Common myeloid progenitor, CD34-positive (primary cell): ENCODE data around the gene MRPS5.
A peak's percentile ranks its signal among the peaks of the same experiment; 100 is the strongest.

Experiments used
- CTCF ChIA-PET: fragments of 350-600 bp; sonication (Branson Sonifier 250); formaldehyde crosslinking; loops from one replicate; lab custom pipeline; 2021; ENCODE audit warnings: antibody characterized with exemption; lab: Charles Lee
- POLR2A ChIA-PET: fragments of 350-600 bp; sonication (Branson Sonifier 250); formaldehyde crosslinking; loops from one replicate; lab custom pipeline; 2021; ENCODE audit warnings: antibody characterized with exemption; lab: Charles Lee
- DNase-seq, 3 donors: peaks; one replicate each; pipeline versions ENCODE4 v3.0.0 to v3.0.0-alpha.2; 2013
- H3K27ac ChIP-seq, 2 experiments: 1 replicate in 1 of 2; 2 replicates in 1 of 2; pipeline ENCODE4 v1.7.0; 2013; ENCODE audit warnings: inconsistent platforms in 2 of 2, low read length in 2 of 2, mild to moderate bottlenecking in 2 of 2, low read depth in 1 of 2, moderate library complexity in 1 of 2; ENCODE audit not compliant: severe bottlenecking in 2 of 2, insufficient read depth in 1 of 2, poor library complexity in 1 of 2
- H3K27me3 ChIP-seq, 5 experiments: replicated peaks in 2 of 5; 1 replicate in 3 of 5; 2 replicates in 2 of 5; pipeline versions ENCODE4 v1.6.1 to v1.7.0; 2013; ENCODE audit warnings: low read length in 4 of 5, mild to moderate bottlenecking in 2 of 5, moderate library complexity in 2 of 5, inconsistent platforms in 1 of 5; ENCODE audit not compliant: insufficient read depth in 5 of 5, control insufficient read depth in 4 of 5
- H3K36me3 ChIP-seq, 4 experiments: 1 replicate in 2 of 4; 2 replicates in 2 of 4; pipeline versions ENCODE4 v1.6.1 to v1.7.0; 2013; ENCODE audit warnings: low read length in 3 of 4, control low read depth in 1 of 4, mild to moderate bottlenecking in 1 of 4; ENCODE audit not compliant: control insufficient read depth in 4 of 4, insufficient read depth in 4 of 4
- H3K4me1 ChIP-seq, 4 experiments: 1 replicate in 3 of 4; 2 replicates in 1 of 4; pipeline versions ENCODE4 v1.6.1 to v1.7.1; 2013; ENCODE audit warnings: low read length in 3 of 4, mild to moderate bottlenecking in 3 of 4, control low read depth in 1 of 4, inconsistent platforms in 1 of 4, moderate library complexity in 1 of 4; ENCODE audit not compliant: control insufficient read depth in 4 of 4, insufficient read depth in 4 of 4; ENCODE audit errors: control extremely low read depth in 1 of 4
- H3K4me3 ChIP-seq, 7 experiments: 1 replicate in 4 of 7; 2 replicates in 3 of 7; pipeline versions ENCODE4 v1.5.1 to v1.7.0; 2013; ENCODE audit warnings: mild to moderate bottlenecking in 7 of 7, low read length in 6 of 7, moderate library complexity in 6 of 7, inconsistent platforms in 2 of 7, low read depth in 2 of 7, control low read depth in 1 of 7; ENCODE audit not compliant: insufficient read depth in 4 of 7, control insufficient read depth in 1 of 7; ENCODE audit errors: extremely low read depth in 1 of 7
- H3K9me3 ChIP-seq, 5 experiments: 1 replicate in 4 of 5; 2 replicates in 1 of 5; pipeline versions ENCODE4 v1.6.1 to v1.7.1; 2013; ENCODE audit warnings: low read length in 4 of 5, mild to moderate bottlenecking in 2 of 5, inconsistent platforms in 1 of 5, low read depth in 1 of 5, moderate library complexity in 1 of 5; ENCODE audit not compliant: control insufficient read depth in 4 of 5, insufficient read depth in 2 of 5; ENCODE audit errors: control extremely low read depth in 1 of 5
- WGBS: methylation state at CpG from one replicate; pipeline ENCODE4 v1.1.5; 2013; ENCODE audit not compliant: insufficient coverage; 5-methylcytosine and 5-hydroxymethylcytosine counted together

Gene MRPS5

GRCh38 chr2:95058466-95058988, 63.1 kb downstream of the MRPS5 start:
- H3K36me3 ChIP-seq: no peaks in the 10 kb centered on the region
- WGBS: 92% methylated on average over 6 of the region's 9 CpGs
- no peaks in the 10 kb centered on the region for H3K9me3 ChIP-seq
- DNase-seq: no peak
- no peak overlapping the region for H3K27ac ChIP-seq
- H3K4me1 ChIP-seq: peaks cover 0 to 2% (median 0%) of the 10 kb centered on the region in 4 experiments
- no peak overlapping the region for H3K4me3 ChIP-seq
- POLR2A ChIA-PET: no interaction called here
- CTCF ChIA-PET: no interaction called here
- peaks cover 0 to 9% (median 0%) of the 10 kb centered on the region in 5 experiments for H3K27me3 ChIP-seq

GRCh38 chr2:95057535-95058370, 63.9 kb downstream of the MRPS5 start:
- DNase-seq: no peak
- peaks cover 0 to 9% (median 0%) of the 10 kb centered on the region in 5 experiments for H3K27me3 ChIP-seq
- no peaks in the 10 kb centered on the region for H3K36me3 ChIP-seq
- WGBS: 96% methylated on average over 28 of the region's 28 CpGs
- H3K4me1 ChIP-seq: peaks cover 0 to 2% (median 0%) of the 10 kb centered on the region in 4 experiments
- ChIA-PET CTCF (interaction anchor here (0.9 to 7.4 kb wide), 2 partner anchors 35 to 39 kb away, joined by 3 to 41 read pairs; no protein-coding TSS in a partner anchor), POLR2A (no interaction called here)
- H3K27ac ChIP-seq: no peak overlapping the region
- H3K9me3 ChIP-seq: no peaks in the 10 kb centered on the region
- no peak overlapping the region for H3K4me3 ChIP-seq

- DNase-seq: no peak
- CTCF ChIA-PET: interaction anchor here (0.9 to 7.4 kb wide), 3 partner anchors 20 to 38 kb away, joined by 3 to 46 read pairs (median 41); no protein-coding TSS in a partner anchor
- no peak overlapping the region for H3K27ac ChIP-seq
- WGBS: 94% methylated on average over 15 of the region's 15 CpGs
- no peak overlapping the region for H3K4me3 ChIP-seq
- H3K9me3 ChIP-seq: no peaks in the 10 kb centered on the region
- H3K4me1 ChIP-seq: peaks cover 0 to 2% (median 0%) of the 10 kb centered on the region in 4 experiments
- H3K36me3 ChIP-seq: no peaks in the 10 kb centered on the region
- POLR2A ChIA-PET: no interaction called here
- peaks cover 0 to 12% (median 0%) of the 10 kb centered on the region in 5 experiments for H3K27me3 ChIP-seq
Observed at GRCh38 chr2:95056461-95057459, 64.8 kb downstream of the MRPS5 start.

GRCh38 chr2:95056044-95056443, 65.6 kb downstream of the MRPS5 start:
- CTCF ChIA-PET: interaction anchor here (7.1 to 7.4 kb wide), 2 partner anchors 20 to 33 kb away, joined by 41 to 46 read pairs; no protein-coding TSS in a partner anchor

GRCh38 chr2:95055262-95055661, 66.3 kb downstream of the MRPS5 start:
- Histone ChIP-seq H3K27me3 (peaks cover 0 to 12% (median 0%) of the 10 kb centered on the region in 5 experiments), H3K9me3 (no peaks in the 10 kb centered on the region), H3K4me3 (no peak overlapping the region), H3K36me3 (no peaks in the 10 kb centered on the region), H3K4me1 (peaks cover 0 to 4% (median 2%) of the 10 kb centered on the region in 4 experiments), H3K27ac (no peak overlapping the region)
- no peak for DNase-seq
- ChIA-PET CTCF (interaction anchor here (7.1 to 7.4 kb wide), 2 partner anchors 21 to 32 kb away, joined by 41 to 46 read pairs; no protein-coding TSS in a partner anchor), POLR2A (no interaction called here)
- 67% methylated on average over 2 of the region's 3 CpGs for WGBS

More at GRCh38 chr2:95056044-95056443, 65.6 kb downstream of the MRPS5 start:
- POLR2A ChIA-PET: no interaction called here
- Histone ChIP-seq H3K27ac (no peak overlapping the region), H3K4me3 (no peak overlapping the region), H3K9me3 (no peaks in the 10 kb centered on the region), H3K27me3 (peaks cover 0 to 12% (median 0%) of the 10 kb centered on the region in 5 experiments), H3K36me3 (no peaks in the 10 kb centered on the region), H3K4me1 (peaks cover 0 to 2% (median 0%) of the 10 kb centered on the region in 4 experiments)
- 96% methylated on average over 7 of the region's 8 CpGs for WGBS
- DNase-seq: no peak

- DNase-seq: peak in 2 of 3 donors; percentile 41 to 53
- no peak overlapping the region for H3K4me3 ChIP-seq
- POLR2A ChIA-PET: interaction anchor here (0.6 to 0.9 kb wide), 2 partner anchors 24 to 31 kb away, joined by 3 to 5 read pairs; no protein-coding TSS in a partner anchor
Observed at GRCh38 chr2:95054016-95054415, 67.6 kb downstream of the MRPS5 start.

More at GRCh38 chr2:95054016-95054415, 67.6 kb downstream of the MRPS5 start:
- H3K9me3 ChIP-seq: no peaks in the 10 kb centered on the region
- no peak overlapping the region for H3K27ac ChIP-seq
- WGBS: 19% methylated on average over 3 of the region's 5 CpGs
- H3K36me3 ChIP-seq: no peaks in the 10 kb centered on the region
- H3K4me1 ChIP-seq: peaks cover 0 to 4% (median 2%) of the 10 kb centered on the region in 4 experiments
- H3K27me3 ChIP-seq: peaks cover 0 to 12% (median 0%) of the 10 kb centered on the region in 5 experiments
- CTCF ChIA-PET: interaction anchor here (0.9 to 7.4 kb wide), 12 partner anchors 9 to 68 kb away, joined by 3 to 46 read pairs (median 5); no protein-coding TSS in a partner anchor
